HG02885 (cell line): ENCODE results near the gene NRG3.
"Not testable (repeated sequence)": the region's sequence is repeated elsewhere in the genome, so short reads cannot be mapped to it uniquely, and the experiment has no call there.

Experiments
- ATAC-seq: cut with Tn5 transposase; IDR thresholded peaks from one replicate; pipeline ENCODE4 v1.9.1; 2021; ENCODE audit warnings: mild to moderate bottlenecking; ENCODE audit not compliant: unreplicated experiment, poor library complexity

NRG3 gene

DNA sequence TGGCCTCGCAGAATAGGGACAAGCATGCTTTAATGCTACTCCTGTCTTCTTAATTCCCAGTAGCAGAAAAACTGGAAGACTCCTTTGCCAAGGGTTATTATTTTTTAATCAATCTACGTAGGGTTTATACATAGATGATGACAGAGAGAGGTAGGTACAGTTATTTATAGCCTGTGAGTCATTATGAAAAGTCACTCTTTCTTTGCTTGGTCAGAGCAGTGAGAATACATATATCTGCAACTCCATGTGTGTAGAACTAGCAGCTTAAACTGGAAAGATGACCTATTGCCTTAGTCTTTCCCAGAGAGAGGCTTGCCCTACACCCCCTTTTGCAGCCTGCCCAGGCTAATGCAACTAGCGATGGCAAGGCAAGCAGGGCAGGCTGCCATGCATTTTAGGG is 1050.6 kb downstream of the NRG3 start:
- peak; percentile 63 for ATAC-seq

DNA sequence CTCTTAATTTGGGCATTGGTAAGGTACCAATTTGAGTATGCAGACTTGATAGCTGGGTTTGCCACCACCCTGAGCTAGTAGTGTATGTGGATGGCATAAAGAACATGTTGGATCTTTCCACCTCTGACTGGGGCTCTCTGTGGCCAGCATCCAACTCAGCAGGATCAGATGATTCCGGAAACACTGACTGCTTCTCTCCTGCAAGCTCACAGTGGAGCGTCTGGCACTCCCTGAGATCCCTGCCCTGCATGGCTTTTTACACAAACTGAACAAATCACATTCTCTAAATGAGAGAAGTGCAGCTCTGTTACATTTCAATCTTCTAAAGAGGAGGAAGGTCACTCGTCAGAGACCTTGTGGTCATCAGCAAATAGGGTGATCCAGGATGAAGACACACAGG is 1057.5 kb downstream of the NRG3 start:
- ATAC-seq, result no peak

DNA sequence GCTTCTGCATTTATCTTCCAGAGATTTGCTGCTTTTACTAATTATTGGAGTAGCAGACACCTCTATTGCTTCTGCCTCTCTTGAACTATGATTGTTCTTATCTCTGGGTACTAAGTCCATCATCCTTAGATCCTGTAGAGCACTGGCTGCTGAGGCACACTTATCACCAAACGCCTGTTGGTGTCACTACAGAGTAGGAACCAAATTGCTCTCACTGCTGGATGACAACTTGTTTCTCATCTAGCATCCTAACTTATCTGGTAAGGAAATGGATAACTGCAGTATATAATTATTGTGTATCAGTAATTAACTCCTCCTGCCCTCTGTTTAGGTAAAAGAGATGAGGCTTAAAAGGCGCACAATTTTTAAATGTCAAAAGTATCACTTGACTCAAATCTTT is 1059.4 kb downstream of the NRG3 start:
- ATAC-seq, result no peak

DNA sequence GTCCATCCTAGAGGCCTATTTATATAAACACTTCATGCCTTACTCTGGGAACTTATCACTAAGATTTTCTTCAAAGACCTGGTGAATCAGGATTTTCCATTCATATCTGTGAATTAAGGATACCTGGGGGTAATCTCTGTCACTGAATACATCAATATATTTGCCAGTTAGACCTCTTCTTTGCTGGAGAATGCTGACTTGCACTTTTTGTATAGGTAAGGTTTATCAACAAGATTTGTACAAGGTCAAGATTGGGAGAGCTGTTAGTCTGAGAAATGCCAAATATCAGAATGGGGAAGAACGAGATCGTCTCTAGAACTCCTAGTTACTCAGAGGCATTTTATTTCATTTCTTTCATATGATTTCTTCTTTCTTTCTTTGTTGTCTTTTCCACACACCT is 1060.0 kb downstream of the NRG3 start:
- ATAC-seq, result no peak

DNA sequence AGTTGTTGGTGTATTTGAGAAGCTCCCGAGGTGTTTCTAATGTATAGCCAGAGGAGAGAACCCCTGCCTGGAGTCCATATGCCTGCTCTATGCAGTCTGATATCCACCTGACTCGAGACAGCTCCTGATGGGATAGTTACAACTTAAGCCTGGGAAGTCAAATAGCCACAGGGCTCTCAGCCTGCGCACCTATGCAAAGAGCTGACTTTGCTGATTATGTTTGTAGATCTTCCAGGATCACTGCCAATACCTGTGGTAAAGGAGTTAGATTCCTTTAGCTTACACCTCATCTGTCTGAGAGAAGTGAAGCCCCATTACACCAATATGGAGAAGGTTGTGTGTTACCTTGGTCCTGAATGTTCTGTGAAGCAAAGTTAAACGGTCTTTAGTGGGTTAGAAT is 1063.3 kb downstream of the NRG3 start:
- ATAC-seq, result no peak

DNA sequence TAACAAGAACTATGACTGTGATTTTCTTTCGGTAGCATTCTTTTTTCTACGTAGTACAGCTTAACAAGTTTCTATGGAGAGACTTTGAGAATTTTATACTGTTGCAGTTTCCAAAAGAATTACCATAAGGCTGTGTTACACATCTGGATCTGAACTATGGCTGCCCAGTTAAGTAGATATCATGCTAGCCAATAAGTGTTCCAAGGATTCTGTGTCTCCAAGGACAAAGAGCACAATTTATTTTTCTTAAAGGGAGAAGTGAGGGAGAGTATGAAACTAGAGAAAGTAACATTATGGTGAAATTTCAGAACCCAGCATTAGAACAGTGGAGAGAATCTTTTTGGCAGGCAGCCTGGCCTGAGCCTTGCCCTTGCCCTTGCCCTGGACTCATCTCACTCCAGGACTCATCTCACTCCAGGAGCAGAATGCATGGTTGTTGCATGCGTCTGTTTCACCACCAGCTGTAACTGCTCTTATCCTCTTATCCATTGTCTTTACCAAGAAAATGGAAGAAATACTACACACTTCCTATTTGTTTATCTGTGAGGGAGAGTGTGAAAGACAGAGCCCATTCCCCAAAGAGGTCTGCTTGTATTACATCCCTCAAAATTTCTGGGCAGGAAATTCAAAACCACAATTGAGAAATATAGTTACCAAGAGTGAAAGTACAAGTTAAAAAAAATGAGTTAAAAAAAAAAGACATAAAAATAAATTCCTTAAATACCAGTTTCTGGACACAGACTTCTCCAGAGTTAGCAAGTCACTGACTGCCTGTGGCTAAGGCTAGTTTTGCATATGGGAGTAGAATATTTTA is 1067.5 kb downstream of the NRG3 start:
- no peak for ATAC-seq

DNA sequence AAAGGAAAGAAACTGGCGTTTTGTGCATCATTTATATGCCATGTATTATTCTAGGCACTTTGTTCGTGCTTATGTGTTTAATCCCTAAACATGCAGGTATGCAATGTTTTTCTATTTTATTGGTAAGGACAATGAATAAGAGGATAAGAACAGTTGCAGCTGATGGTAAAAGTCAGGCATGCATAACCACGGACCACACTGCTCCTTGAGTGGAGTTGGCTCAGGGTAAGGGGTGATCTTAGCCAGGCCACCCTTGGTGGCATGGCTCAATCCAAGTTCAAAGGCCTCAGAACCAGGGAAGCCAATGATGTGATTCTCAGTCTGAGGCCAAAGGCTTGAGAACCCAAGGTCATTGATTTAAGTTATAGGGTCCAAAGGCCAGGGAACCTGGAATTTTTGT is 1068.1 kb downstream of the NRG3 start:
- ATAC-seq, result no peak

DNA sequence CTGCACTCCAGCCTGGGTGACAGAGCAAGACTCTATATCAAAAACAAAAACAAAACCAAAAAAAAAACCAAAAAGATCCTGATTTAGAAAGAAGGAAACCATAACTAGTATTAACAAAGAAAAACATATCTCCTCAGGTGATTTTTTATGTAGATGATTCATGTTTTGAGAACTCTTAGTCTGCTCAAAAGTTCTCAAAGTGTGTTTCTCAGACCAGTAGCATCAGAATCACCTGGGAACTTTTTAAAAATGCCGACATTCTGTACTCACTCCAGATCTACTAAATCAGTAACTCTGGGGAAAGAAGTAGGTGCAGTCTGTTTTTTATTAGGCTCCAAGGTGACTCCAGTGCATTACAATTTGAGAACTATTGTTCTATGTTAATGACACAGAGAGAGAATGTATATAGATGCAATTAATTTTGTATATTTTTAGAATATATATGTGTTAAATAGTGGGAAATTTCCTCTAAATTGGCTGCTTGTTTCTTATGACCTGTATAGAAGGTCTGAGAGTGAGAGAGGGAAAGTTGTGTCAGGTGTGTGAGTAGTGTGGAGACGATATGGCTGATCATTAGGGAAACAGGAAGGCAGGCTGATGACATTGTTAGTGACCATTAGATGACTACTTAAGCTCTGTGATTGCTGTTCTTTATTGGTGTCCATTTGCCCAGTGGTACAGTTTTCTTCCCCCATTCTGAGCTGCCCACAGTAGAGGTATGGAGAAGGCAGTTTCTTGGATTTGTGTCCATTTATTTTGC is 1075.0 kb downstream of the NRG3 start:
- no peak for ATAC-seq

DNA sequence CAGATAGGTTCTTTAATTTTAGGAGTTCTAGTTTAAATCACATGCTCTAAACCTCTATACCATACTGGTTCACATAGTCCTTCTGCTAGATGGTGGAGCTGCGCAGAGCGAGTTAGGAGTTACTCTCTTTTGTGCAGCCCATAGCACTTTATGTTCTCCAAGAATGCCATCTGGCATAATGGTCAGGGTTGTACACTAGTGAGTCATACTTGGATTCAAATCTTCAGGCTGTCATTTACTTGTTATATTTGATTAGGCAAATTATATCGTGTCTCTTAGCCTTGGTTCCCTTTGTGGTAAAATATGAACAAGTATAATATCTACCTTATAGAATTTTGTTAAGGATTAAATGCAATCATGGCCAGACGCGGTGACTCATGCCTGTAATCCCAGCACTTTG is 1078.3 kb downstream of the NRG3 start:
- ATAC-seq, result no peak

DNA sequence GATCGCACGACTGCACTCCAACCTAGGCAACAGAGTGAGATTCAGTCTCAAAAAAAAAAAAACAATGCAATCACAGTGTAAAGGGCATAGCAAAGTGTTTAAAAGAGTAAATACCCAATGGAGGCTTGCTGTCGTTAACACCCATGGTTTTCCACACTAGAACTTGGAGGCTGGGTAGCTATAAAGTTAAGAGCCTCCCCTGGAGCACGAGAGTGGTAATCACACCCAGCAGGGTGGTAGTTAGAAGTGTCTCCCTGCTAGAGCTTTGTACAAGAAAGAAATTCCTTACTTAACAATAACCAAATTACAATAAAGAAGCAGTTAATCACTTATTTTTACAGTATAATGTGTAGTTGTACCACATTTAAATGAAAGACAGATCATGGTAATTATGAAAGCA is 1078.9 kb downstream of the NRG3 start:
- no peak for ATAC-seq

DNA sequence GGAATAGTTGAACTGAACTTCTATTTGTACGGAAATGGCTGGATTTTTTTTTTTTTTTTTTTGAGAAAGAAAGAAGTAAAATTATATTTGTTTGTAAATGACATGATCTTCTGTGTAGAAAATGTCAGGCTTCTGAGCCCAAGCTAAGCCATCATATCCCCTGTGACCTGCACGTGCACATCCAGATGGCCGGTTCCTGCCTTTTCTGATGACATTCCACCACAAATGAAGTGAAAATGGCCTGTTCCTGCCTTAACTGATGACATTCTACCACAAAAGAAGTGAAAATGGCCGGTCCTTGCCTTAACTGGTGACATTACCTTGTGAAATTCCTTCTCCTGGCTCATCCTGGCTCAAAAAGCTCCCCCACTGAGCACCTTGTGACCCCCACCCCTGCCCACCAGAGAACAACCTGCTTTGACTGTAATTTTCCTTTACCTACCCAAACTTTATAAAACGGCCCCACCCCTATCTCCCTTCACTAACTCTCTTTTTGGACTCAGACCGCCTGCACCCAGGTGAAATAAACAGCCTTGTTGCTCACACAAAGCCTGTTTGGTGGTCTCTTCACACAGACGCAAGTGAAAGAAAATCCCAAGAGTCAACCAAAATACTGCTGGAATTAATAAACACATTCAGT is 1085.5 kb downstream of the NRG3 start:
- ATAC-seq, result not testable (repeated sequence)

DNA sequence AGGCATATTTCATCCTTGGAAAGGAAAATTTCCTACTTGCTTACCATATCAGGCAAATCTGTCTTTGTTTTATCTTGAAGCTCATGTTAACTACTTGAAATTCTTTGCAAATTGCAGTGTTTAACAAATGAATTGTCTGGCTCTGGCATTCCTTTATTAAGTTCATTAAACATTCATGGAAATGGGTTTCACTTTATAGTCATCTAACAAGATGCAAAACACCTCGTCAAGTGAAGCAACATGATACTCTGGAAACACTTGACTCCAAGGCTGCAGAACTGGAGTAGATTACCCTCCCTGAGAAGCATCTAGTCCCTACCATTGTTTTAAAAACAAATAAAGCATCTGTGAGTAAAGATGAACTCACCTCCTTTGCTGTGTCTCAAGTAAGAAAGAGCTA is 1086.9 kb downstream of the NRG3 start:
- no peak for ATAC-seq

DNA sequence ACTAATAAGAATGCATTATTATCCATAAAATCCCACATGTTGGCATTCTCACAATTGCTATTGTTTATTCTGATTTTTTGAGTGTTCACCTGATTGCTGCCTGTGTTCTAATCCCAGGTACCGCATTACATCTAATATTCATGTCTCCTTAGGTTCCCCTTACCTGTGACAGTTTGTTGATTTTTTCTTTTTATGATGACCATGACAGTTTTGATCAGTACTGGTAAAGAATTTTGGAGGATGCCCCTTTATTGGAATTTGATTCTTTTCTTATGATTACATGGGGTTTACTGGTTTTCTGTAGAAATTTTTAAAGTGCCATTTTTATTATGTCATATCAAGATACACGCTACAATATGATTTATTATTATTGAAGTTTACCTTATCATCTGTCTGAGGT is 1091.1 kb downstream of the NRG3 start:
- ATAC-seq, result no peak

DNA sequence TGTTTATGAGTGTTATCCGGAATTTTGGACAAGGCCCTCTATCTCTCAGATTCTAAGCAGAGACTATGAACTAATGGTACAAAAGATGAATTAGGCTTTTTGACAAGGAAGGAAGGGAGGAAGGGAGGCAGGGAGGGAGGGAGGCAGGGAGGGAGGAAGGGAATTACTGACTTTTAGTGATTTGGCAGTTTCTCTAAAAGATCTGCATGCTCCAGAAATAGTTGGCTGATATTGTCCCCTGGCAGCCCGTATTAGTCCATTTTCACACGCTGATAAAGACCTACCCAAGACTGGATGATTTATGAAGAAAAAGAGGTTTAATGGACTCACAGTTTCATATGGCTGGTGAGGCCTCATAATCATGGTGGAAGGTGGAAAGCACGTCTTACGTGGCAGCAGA is 1093.5 kb downstream of the NRG3 start:
- no peak for ATAC-seq

DNA sequence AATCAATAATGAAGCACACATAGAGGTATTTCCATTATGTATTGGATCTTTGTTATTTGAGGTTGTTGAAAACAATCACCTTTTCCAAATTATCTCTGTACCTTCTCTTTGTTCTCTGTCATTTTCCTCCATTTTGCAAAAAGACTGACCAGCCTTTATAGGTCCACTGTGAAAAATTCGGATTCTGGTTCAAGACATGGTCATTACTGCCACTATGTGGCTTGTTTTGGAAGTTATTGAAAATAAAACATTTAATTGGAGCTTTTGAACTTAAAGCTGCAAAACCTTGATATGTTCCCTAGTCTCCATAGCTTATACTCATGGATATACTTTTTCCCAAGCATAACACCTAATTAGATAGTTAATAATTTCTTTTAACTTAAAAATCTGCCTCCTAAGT is 1094.4 kb downstream of the NRG3 start:
- ATAC-seq, result no peak

DNA sequence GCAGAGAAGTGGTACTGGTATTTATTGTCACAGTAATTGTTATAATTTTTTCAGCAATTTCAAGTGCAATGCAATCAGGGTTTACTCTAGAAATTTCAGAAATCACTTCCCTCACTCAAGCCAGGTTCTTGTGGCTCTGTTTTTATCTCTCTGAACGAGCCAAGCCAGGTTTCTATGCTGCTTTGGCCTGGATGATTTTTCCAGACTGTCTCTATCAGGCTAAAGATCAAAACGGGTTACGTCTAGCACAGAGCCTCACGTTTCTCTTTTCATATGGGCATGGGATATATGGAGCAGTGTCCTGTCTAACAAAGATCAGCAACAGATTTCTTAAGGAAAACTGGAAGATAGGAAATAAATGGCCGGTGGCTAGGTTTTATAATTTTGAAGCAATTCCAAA is 1105.3 kb downstream of the NRG3 start:
- ATAC-seq, result no peak

DNA sequence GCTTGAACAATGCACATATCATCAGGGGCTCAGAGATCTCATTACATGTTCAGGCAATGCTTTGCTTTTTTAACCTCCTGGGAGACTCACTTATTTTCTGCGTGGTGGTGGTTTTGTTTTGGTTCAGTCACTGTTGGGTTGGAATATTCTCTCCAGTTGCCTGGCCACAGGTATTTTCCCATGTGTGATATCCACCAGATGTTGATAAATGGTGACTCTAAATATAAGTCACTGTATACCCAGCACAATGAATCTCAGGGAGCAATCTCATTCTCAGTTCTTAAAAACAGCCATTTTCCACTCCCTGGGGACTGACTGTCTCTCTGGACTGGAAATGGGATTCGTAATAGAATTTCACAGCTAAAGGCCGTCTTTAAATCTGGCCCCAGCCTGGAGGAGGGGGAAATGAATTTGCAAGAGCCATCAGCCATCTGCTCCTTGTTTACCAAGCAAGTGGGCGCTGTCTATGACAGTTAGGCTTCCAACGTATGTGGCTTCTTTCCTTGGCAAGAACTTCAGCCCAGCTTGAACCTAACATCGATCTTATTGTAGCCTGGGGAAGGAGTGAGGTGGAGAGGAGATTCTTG is 1106.2 kb downstream of the NRG3 start:
- ATAC-seq, result no peak

DNA sequence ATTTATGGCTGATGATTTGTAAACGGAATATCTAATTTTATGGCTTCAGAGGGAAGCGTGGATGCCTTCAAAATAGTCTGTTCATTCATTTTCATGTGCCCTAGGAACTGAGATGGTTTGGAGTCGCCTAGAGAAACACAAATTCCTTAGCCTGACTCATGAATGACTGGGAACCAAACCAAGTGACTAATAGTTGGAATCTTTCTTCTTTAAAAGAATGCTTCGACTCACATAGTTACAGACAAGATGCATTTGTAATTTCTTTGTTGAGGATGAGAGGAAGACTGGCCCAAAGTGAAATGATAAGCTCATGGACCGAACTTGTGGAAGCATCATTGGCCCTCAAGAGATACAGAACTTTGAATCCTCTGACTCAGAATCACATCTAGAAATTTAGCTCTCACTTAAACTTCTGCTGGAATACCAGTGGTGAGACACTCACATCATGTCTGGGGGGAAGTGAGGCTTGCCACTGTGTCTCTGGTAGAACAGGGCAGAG is 1107.2 kb downstream of the NRG3 start:
- ATAC-seq, result no peak

DNA sequence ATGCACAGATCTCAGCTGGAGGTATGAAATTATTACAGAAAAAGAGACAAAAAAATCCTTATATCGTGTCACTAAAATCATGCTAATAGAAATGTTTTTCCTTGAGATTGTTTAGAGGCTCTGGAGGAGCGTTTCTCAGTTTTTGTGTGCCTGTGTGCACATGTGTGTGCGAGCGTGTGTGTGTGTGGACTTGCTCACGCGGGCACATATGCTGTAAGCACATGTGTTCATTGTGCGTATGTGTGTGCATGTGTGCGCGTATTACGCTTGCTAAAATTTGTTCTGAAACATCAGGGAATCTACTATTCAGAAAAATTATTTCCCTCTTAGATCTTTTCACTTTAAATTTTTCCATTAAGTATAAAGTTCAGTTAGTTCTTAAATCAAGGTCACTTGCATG is 1111.2 kb downstream of the NRG3 start:
- ATAC-seq, result no peak

DNA sequence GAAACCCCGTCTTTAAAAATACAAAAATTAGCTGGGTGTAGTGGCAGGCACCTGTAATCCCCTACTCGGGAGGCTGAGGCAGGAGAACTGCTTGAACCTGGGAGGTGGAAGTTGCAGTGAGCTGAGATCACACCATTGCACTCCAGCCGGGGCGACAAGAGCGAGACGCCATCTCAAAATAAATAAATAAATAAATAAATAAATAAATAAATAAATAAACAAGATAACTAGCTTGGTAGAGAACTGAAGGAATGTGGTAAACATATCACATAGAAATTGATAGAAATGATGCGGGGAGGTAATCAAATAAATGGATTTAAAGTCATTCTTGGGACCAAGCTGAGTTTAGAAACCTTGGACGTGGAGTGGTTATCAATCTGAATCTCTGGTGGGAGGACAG is 1131.5 kb downstream of the NRG3 start:
- not testable (repeated sequence) for ATAC-seq

DNA sequence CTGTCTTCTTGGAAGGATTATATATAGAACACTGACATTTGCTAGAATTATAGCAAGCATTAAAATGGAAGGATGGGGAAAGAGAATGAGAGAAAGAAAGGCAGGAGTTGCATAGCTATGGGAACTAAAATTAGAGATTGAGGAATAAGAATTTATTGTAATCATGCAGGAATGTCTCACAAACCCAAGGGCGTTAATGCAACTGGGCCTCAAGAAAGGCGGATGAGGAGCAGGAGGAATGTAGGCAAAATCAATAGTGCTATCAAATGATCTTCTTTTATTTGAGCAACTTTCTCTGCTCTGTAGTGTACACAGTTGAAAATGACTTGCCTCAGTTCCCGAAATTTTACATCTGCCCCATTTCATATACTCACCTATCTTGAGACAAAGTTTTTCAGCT is 1132.5 kb downstream of the NRG3 start:
- ATAC-seq, result no peak
